SK-N-SH treated with all-trans-retinoic acid at 6 μM for 48 hours (cell line): ENCODE results near the gene DNPH1.

Experiments
- ARNTL ChIP-seq: fragments of 450-650 bp; formaldehyde crosslinking; IDR thresholded peaks from 2 replicates; pipeline ENCODE4 v1.5.0; 2020; ENCODE audit warnings: low read depth, mild to moderate bottlenecking, moderate library complexity, borderline replicate concordance
- BACH2 ChIP-seq: fragments of 250-450 bp; sonication (Bioruptor Pico); IDR thresholded peaks from 2 replicates; pipeline ENCODE4 v1.9.0; 2021; ENCODE audit warnings: mild to moderate bottlenecking, borderline replicate concordance
- ISL1 ChIP-seq: fragments of 250-450 bp; sonication (Bioruptor Pico); IDR thresholded peaks from 2 replicates; pipeline ENCODE4 v2.1.2; 2022; ENCODE audit warnings: mild to moderate bottlenecking, moderate library complexity
- OSR1 ChIP-seq: fragments of 250-450 bp; sonication (Bioruptor Pico); IDR thresholded peaks from 2 replicates; pipeline ENCODE4 v1.8.0; 2022; ENCODE audit warnings: moderate library complexity, mild to moderate bottlenecking, inconsistent platforms
- PATZ1 ChIP-seq: fragments of 250-450 bp; sonication (Bioruptor Pico); IDR thresholded peaks from 2 replicates; pipeline ENCODE4 v1.8.0; 2020; ENCODE audit warnings: mild to moderate bottlenecking, moderate library complexity, borderline replicate concordance
- RARB ChIP-seq: fragments of 250-450 bp; sonication (Bioruptor Pico); IDR thresholded peaks from 2 replicates; pipeline ENCODE4 v1.8.0; 2021; ENCODE audit warnings: mild to moderate bottlenecking, moderate library complexity
- SNAI2 ChIP-seq: fragments of 250-450 bp; sonication (Bioruptor Pico); IDR thresholded peaks from 2 replicates; pipeline ENCODE4 v1.5.0; 2020; ENCODE audit warnings: mild to moderate bottlenecking, moderate library complexity
- ZFP3 ChIP-seq: fragments of 250-450 bp; sonication (Bioruptor Pico); IDR thresholded peaks from 2 replicates; pipeline ENCODE4 v1.5.0; 2020; ENCODE audit warnings: mild to moderate bottlenecking, moderate library complexity
- ZFP30 ChIP-seq: fragments of 450-650 bp; formaldehyde crosslinking; IDR thresholded peaks from 2 replicates; pipeline ENCODE4 v1.5.0; 2022; ENCODE audit warnings: mild to moderate bottlenecking, moderate library complexity
- ZNF565 ChIP-seq: fragments of 450-650 bp; formaldehyde crosslinking; conservative IDR thresholded peaks from 2 replicates; pipeline ENCODE4 v1.5.0; 2020; ENCODE audit warnings: low read depth, mild to moderate bottlenecking, moderate library complexity
- ZNF70 ChIP-seq: fragments of 450-650 bp; formaldehyde crosslinking; IDR thresholded peaks from 2 replicates; pipeline ENCODE4 v1.5.0; 2020; ENCODE audit warnings: mild to moderate bottlenecking, moderate library complexity
- TF ChIP-seq, protein P1 (sequence below): fragments of 250-450 bp; sonication (Bioruptor Pico); IDR thresholded peaks from 2 replicates; pipeline ENCODE4 v1.8.0; 2021; ENCODE audit warnings: low read depth, mild to moderate bottlenecking, moderate library complexity, borderline replicate concordance
- TF ChIP-seq, protein P2 (sequence below): fragments of 250-450 bp; sonication (Bioruptor Pico); IDR thresholded peaks from 2 replicates; pipeline ENCODE4 v1.5.1; 2020; ENCODE audit warnings: low read depth, mild to moderate bottlenecking, moderate library complexity

GRCh38 chr6:43278524-43279078, 49.3 kb upstream of the DNPH1 start:
- TF ChIP-seq ZFP30 (CRISPR knock-in tag): no peak
- TF ChIP-seq ISL1 (CRISPR knock-in tag): no peak
- no peak for TF ChIP-seq ZFP3 (CRISPR knock-in tag)
- TF ChIP-seq ZNF565: no peak
- TF ChIP-seq SNAI2 (CRISPR knock-in tag): no peak
- no peak for TF ChIP-seq ZNF70 (CRISPR knock-in tag)
- no peak for TF ChIP-seq OSR1 (CRISPR knock-in tag)
- TF ChIP-seq BACH2: no peak
- TF ChIP-seq PATZ1 (CRISPR knock-in tag): no peak
- TF ChIP-seq ARNTL (CRISPR knock-in tag): no peak
- TF ChIP-seq, protein P1, sequence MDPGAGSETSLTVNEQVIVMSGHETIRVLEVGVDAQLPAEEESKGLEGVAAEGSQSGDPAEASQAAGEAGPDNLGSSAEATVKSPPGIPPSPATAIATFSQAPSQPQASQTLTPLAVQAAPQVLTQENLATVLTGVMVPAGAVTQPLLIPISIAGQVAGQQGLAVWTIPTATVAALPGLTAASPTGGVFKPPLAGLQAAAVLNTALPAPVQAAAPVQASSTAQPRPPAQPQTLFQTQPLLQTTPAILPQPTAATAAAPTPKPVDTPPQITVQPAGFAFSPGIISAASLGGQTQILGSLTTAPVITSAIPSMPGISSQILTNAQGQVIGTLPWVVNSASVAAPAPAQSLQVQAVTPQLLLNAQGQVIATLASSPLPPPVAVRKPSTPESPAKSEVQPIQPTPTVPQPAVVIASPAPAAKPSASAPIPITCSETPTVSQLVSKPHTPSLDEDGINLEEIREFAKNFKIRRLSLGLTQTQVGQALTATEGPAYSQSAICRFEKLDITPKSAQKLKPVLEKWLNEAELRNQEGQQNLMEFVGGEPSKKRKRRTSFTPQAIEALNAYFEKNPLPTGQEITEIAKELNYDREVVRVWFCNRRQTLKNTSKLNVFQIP (CRISPR knock-in tag): no peak
- TF ChIP-seq RARB (CRISPR knock-in tag): no peak
- TF ChIP-seq, protein P2, sequence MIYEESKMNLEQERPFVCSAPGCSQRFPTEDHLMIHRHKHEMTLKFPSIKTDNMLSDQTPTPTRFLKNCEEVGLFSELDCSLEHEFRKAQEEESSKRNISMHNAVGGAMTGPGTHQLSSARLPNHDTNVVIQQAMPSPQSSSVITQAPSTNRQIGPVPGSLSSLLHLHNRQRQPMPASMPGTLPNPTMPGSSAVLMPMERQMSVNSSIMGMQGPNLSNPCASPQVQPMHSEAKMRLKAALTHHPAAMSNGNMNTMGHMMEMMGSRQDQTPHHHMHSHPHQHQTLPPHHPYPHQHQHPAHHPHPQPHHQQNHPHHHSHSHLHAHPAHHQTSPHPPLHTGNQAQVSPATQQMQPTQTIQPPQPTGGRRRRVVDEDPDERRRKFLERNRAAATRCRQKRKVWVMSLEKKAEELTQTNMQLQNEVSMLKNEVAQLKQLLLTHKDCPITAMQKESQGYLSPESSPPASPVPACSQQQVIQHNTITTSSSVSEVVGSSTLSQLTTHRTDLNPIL (CRISPR knock-in tag): no peak
